ENCODE data around the gene SCCPDH. TPM values are rescaled to one million over a fixed set of nuclear protein-coding genes. Genes with fewer than 3 reads are reported as not detected.

Gene SCCPDH
- total and polyA plus RNA-seq, 2 of the 13 experiments (the other 11 are each of a cell fraction or from before 2014, with no cell fraction given) = 36.7 to 62.3 TPM

DNA sequence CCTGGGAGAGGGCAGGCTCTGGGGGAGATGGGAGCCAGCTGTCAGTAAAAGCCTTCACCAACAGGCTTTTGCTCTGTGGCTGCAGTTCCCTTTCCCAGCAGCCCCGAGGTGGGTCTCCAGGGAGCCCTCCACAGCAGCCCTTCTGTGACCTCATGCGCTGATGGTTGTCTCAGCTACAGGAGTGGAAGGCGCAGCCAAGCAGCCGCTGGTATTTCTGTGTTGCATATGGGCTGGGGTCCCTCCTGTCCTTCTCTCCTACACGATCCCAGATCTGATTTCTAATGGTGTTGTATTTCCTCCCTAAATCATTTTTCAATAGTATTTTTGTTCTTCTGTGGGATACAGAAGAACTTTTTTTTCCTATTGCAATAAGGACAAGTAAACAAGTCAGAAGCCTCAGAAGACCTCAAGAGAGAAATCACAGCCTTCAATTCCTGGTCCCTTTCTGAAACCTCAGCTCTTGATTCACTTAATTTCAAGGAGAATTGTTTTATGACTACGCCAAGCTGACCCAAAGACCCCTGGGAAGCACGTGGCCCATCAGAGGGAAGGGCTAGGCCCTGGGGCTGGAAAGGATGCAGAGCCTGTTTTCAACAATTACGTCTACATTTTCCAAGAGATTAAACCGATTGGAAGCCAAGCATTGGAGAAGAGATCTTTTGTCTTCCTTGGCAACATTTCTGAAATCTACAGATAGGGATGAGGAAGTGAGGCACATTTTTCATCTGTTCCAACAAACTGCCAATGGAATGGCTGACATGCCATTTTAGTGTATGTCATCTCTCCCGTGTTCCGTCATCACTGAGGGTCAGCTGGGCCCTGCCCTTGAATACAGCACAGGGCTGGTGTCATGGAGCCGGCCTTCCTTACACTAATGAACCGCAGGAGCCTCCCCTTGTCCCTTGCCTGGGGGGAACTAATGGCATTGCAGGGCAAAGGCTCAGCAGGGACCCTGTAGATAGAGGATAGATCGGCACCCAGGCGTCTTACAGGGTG lies 42.0 kb upstream of the SCCPDH start (continued):
- TF ChIP-seq, protein P1, sequence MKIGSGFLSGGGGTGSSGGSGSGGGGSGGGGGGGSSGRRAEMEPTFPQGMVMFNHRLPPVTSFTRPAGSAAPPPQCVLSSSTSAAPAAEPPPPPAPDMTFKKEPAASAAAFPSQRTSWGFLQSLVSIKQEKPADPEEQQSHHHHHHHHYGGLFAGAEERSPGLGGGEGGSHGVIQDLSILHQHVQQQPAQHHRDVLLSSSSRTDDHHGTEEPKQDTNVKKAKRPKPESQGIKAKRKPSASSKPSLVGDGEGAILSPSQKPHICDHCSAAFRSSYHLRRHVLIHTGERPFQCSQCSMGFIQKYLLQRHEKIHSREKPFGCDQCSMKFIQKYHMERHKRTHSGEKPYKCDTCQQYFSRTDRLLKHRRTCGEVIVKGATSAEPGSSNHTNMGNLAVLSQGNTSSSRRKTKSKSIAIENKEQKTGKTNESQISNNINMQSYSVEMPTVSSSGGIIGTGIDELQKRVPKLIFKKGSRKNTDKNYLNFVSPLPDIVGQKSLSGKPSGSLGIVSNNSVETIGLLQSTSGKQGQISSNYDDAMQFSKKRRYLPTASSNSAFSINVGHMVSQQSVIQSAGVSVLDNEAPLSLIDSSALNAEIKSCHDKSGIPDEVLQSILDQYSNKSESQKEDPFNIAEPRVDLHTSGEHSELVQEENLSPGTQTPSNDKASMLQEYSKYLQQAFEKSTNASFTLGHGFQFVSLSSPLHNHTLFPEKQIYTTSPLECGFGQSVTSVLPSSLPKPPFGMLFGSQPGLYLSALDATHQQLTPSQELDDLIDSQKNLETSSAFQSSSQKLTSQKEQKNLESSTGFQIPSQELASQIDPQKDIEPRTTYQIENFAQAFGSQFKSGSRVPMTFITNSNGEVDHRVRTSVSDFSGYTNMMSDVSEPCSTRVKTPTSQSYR (CRISPR knock-in tag; IDR thresholded peaks at IDR 0.05; ENCODE audit: borderline replicate concordance) = no peak
- TF ChIP-seq GLI4 (CRISPR knock-in tag; IDR thresholded peaks at IDR 0.05; ENCODE audit: borderline replicate concordance) (no peak), IKZF4 (CRISPR knock-in tag; IDR thresholded peaks at IDR 0.05; ENCODE audit: borderline replicate concordance, low read depth, not compliant biosample characterization) (no peak), ZNF510 (CRISPR knock-in tag; IDR thresholded peaks at IDR 0.05; ENCODE audit: low read depth) (no peak), ZSCAN20 (CRISPR knock-in tag; IDR thresholded peaks at IDR 0.05; ENCODE audit: borderline replicate concordance) (no peak), ZNF350 (CRISPR knock-in tag; IDR thresholded peaks at IDR 0.05; ENCODE audit: borderline replicate concordance, low read depth) (no peak), ZNF180 (CRISPR knock-in tag; IDR thresholded peaks at IDR 0.05; ENCODE audit: borderline replicate concordance, low read depth) (no peak)
- TF ChIP-seq, protein P2, sequence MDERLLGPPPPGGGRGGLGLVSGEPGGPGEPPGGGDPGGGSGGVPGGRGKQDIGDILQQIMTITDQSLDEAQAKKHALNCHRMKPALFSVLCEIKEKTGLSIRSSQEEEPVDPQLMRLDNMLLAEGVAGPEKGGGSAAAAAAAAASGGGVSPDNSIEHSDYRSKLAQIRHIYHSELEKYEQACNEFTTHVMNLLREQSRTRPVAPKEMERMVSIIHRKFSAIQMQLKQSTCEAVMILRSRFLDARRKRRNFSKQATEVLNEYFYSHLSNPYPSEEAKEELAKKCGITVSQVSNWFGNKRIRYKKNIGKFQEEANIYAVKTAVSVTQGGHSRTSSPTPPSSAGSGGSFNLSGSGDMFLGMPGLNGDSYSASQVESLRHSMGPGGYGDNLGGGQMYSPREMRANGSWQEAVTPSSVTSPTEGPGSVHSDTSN (CRISPR knock-in tag; IDR thresholded peaks at IDR 0.05) = no peak
- TF ChIP-seq, protein P3, sequence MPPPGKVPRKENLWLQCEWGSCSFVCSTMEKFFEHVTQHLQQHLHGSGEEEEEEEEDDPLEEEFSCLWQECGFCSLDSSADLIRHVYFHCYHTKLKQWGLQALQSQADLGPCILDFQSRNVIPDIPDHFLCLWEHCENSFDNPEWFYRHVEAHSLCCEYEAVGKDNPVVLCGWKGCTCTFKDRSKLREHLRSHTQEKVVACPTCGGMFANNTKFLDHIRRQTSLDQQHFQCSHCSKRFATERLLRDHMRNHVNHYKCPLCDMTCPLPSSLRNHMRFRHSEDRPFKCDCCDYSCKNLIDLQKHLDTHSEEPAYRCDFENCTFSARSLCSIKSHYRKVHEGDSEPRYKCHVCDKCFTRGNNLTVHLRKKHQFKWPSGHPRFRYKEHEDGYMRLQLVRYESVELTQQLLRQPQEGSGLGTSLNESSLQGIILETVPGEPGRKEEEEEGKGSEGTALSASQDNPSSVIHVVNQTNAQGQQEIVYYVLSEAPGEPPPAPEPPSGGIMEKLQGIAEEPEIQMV (CRISPR knock-in tag; IDR thresholded peaks at IDR 0.05; ENCODE audit: low read depth) = no peak

Data from HepG2 (cell line).